ENCODE results near the gene SCAP. TPM values are rescaled to one million over a fixed set of nuclear protein-coding genes. Genes with fewer than 3 reads are reported as not detected.

Gene SCAP
- total and polyA plus RNA-seq, 2 of the 13 experiments (the other 11 are each of a cell fraction or from before 2014, with no cell fraction given) = 40.4 to 53.3 TPM

DNA sequence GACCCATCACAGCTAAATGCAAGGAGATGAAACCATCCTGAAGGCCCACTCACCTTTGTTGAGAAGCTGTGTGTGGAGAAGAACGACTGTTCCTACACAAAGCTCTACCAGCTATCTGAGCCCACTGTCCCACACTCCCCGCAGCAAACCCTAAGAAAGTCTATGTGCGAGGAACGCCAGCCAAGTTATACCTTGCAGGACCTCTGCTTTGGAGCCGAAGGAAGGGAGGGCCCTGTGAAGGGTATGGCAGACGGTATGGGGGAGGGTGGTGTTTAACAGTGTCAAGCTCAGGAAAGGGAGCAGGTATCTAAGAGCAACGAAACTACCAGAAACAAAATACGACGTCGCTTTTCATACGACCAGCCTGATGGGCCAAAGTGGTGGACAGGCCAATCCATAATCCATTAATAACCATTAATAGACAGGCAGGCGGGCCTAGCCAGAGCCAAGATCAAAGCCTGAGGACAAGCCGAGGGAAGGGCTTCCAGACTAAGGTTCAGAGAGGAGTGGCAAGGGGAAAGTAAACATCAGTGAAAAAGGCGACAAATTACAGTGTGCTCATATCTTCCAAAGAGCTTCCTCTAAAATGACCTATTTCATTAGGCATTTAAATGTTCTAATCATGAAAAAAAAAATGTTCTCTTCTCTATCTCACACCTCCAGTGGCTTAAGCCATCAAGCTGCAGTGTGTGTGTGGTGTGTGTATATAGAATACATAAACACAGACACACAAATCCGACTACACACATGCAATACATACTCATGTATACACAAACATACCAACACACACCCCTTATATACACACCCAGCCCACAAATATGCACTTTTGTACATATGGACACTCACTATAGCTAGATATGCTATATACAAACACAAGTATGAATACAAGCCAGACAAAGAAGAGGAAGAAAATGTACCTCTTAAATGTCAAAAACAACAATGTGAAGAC is 51.0 kb downstream of the SCAP start (continued):
- peak; percentile 37; the same call in 1 of the 2 replicates for TF ChIP-seq ETV5 (CRISPR knock-in tag; IDR thresholded peaks at IDR 0.05; ENCODE audit: borderline replicate concordance)
- TF ChIP-seq, protein P1, sequence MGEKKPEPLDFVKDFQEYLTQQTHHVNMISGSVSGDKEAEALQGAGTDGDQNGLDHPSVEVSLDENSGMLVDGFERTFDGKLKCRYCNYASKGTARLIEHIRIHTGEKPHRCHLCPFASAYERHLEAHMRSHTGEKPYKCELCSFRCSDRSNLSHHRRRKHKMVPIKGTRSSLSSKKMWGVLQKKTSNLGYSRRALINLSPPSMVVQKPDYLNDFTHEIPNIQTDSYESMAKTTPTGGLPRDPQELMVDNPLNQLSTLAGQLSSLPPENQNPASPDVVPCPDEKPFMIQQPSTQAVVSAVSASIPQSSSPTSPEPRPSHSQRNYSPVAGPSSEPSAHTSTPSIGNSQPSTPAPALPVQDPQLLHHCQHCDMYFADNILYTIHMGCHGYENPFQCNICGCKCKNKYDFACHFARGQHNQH (CRISPR knock-in tag; IDR thresholded peaks at IDR 0.05) = 0 out of 2 replicates have a peak, but pooled peaks have one; percentile 21
- no peak for TF ChIP-seq RAD51 (IDR thresholded peaks at IDR 0.05; ENCODE audit: borderline replicate concordance)
- TF ChIP-seq KDM6A (CRISPR knock-in tag; IDR thresholded peaks at IDR 0.05; ENCODE audit: low read depth) = peak; percentile 32; the same call in 1 of the 2 replicates
- TF ChIP-seq, protein P2, sequence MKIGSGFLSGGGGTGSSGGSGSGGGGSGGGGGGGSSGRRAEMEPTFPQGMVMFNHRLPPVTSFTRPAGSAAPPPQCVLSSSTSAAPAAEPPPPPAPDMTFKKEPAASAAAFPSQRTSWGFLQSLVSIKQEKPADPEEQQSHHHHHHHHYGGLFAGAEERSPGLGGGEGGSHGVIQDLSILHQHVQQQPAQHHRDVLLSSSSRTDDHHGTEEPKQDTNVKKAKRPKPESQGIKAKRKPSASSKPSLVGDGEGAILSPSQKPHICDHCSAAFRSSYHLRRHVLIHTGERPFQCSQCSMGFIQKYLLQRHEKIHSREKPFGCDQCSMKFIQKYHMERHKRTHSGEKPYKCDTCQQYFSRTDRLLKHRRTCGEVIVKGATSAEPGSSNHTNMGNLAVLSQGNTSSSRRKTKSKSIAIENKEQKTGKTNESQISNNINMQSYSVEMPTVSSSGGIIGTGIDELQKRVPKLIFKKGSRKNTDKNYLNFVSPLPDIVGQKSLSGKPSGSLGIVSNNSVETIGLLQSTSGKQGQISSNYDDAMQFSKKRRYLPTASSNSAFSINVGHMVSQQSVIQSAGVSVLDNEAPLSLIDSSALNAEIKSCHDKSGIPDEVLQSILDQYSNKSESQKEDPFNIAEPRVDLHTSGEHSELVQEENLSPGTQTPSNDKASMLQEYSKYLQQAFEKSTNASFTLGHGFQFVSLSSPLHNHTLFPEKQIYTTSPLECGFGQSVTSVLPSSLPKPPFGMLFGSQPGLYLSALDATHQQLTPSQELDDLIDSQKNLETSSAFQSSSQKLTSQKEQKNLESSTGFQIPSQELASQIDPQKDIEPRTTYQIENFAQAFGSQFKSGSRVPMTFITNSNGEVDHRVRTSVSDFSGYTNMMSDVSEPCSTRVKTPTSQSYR (CRISPR knock-in tag; IDR thresholded peaks at IDR 0.05; ENCODE audit: borderline replicate concordance) = peak; percentile 35; the same call in 1 of the 2 replicates
- 0 out of 2 replicates have a peak, but pooled peaks have one; percentile 20 for TF ChIP-seq ZNF605 (CRISPR knock-in tag; IDR thresholded peaks at IDR 0.05)
- no peak for TF ChIP-seq LCORL (IDR thresholded peaks at IDR 0.05)
- peak; percentile 53 for TF ChIP-seq LCORL (CRISPR knock-in tag; IDR thresholded peaks at IDR 0.05)
- TF ChIP-seq, protein P3, sequence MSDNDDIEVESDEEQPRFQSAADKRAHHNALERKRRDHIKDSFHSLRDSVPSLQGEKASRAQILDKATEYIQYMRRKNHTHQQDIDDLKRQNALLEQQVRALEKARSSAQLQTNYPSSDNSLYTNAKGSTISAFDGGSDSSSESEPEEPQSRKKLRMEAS (IDR thresholded peaks at IDR 0.05) = peak; percentile 22; the same call in 1 of the 2 replicates
- TF ChIP-seq ZKSCAN8 (CRISPR knock-in tag; IDR thresholded peaks at IDR 0.05; ENCODE audit: borderline replicate concordance) = 0 out of 2 replicates have a peak, but pooled peaks have one; percentile 26
- TF ChIP-seq ZBTB20 (CRISPR knock-in tag; IDR thresholded peaks at IDR 0.05; ENCODE audit: borderline replicate concordance, low read depth) = peak; percentile 58; the same call in 1 of the 2 replicates
- TF ChIP-seq, protein P4, sequence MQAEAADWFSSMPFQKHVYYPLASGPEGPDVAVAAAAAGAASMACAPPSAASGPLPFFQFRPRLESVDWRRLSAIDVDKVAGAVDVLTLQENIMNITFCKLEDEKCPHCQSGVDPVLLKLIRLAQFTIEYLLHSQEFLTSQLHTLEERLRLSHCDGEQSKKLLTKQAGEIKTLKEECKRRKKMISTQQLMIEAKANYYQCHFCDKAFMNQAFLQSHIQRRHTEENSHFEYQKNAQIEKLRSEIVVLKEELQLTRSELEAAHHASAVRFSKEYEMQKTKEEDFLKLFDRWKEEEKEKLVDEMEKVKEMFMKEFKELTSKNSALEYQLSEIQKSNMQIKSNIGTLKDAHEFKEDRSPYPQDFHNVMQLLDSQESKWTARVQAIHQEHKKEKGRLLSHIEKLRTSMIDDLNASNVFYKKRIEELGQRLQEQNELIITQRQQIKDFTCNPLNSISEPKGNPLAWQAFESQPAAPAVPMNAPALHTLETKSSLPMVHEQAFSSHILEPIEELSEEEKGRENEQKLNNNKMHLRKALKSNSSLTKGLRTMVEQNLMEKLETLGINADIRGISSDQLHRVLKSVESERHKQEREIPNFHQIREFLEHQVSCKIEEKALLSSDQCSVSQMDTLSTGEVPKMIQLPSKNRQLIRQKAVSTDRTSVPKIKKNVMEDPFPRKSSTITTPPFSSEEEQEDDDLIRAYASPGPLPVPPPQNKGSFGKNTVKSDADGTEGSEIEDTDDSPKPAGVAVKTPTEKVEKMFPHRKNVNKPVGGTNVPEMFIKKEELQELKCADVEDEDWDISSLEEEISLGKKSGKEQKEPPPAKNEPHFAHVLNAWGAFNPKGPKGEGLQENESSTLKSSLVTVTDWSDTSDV (CRISPR knock-in tag; IDR thresholded peaks at IDR 0.05) = no peak
- TF ChIP-seq, protein P5, sequence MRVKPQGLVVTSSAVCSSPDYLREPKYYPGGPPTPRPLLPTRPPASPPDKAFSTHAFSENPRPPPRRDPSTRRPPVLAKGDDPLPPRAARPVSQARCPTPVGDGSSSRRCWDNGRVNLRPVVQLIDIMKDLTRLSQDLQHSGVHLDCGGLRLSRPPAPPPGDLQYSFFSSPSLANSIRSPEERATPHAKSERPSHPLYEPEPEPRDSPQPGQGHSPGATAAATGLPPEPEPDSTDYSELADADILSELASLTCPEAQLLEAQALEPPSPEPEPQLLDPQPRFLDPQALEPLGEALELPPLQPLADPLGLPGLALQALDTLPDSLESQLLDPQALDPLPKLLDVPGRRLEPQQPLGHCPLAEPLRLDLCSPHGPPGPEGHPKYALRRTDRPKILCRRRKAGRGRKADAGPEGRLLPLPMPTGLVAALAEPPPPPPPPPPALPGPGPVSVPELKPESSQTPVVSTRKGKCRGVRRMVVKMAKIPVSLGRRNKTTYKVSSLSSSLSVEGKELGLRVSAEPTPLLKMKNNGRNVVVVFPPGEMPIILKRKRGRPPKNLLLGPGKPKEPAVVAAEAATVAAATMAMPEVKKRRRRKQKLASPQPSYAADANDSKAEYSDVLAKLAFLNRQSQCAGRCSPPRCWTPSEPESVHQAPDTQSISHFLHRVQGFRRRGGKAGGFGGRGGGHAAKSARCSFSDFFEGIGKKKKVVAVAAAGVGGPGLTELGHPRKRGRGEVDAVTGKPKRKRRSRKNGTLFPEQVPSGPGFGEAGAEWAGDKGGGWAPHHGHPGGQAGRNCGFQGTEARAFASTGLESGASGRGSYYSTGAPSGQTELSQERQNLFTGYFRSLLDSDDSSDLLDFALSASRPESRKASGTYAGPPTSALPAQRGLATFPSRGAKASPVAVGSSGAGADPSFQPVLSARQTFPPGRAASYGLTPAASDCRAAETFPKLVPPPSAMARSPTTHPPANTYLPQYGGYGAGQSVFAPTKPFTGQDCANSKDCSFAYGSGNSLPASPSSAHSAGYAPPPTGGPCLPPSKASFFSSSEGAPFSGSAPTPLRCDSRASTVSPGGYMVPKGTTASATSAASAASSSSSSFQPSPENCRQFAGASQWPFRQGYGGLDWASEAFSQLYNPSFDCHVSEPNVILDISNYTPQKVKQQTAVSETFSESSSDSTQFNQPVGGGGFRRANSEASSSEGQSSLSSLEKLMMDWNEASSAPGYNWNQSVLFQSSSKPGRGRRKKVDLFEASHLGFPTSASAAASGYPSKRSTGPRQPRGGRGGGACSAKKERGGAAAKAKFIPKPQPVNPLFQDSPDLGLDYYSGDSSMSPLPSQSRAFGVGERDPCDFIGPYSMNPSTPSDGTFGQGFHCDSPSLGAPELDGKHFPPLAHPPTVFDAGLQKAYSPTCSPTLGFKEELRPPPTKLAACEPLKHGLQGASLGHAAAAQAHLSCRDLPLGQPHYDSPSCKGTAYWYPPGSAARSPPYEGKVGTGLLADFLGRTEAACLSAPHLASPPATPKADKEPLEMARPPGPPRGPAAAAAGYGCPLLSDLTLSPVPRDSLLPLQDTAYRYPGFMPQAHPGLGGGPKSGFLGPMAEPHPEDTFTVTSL (CRISPR knock-in tag; IDR thresholded peaks at IDR 0.05; ENCODE audit: borderline replicate concordance) = peak; percentile 58; the same call in 1 of the 2 replicates
- TF ChIP-seq RXRB (CRISPR knock-in tag; IDR thresholded peaks at IDR 0.05; ENCODE audit: borderline replicate concordance) = peak; percentile 55; the same call in 1 of the 2 replicates

Measured in HepG2 (cell line).